HG02763 (cell line): Measurements from ENCODE around the gene TAS2R14.

Experiments used
- ATAC-seq: cut with Tn5 transposase; IDR thresholded peaks from one replicate; pipeline ENCODE4 v1.9.1; 2021; ENCODE audit warnings: mild to moderate bottlenecking, moderate library complexity; ENCODE audit not compliant: unreplicated experiment

The TAS2R14 gene

GRCh38 chr12:10910380-10910779, 28.7 kb downstream of the TAS2R14 start:
- ATAC-seq: no peak

GRCh38 chr12:10909462-10909861, 29.6 kb downstream of the TAS2R14 start, which contains the start of gene TAS2R13:
Gene TAS2R13, minus strand, starts transcription at chr12:10909562. Its CDS starts 264 bp downstream, at chr12:10909298.
- ATAC-seq: no peak

GRCh38 chr12:10904686-10905085, 34.4 kb downstream of the TAS2R14 start:
- ATAC-seq: no peak

- ATAC-seq: no peak
Observed at GRCh38 chr12:10901427-10901826, 37.6 kb downstream of the TAS2R14 start.

GRCh38 chr12:10900972-10901371, 38.1 kb downstream of the TAS2R14 start:
- no peak for ATAC-seq

- ATAC-seq: no peak
Observed at GRCh38 chr12:10900530-10900929, 38.5 kb downstream of the TAS2R14 start.

GRCh38 chr12:10896854-10897253, 42.2 kb downstream of the TAS2R14 start:
- ATAC-seq: no peak

GRCh38 chr12:10891937-10892336, 47.1 kb downstream of the TAS2R14 start:
- no peak for ATAC-seq

- no peak for ATAC-seq
Observed at GRCh38 chr12:10889226-10889625, 49.8 kb downstream of the TAS2R14 start.
